IPS-20b (cell line): Measurements from ENCODE around the gene NCCRP1.

Experiments used
- H3K27ac ChIP-seq: one replicate; pipeline ENCODE4 v1.5.1; 2013; ENCODE audit warnings: low read length
- H3K27me3 ChIP-seq: 2 replicates; pipeline ENCODE4 v1.6.1; 2013; ENCODE audit warnings: mild to moderate bottlenecking, low read length, inconsistent platforms; ENCODE audit not compliant: insufficient read depth
- H3K36me3 ChIP-seq: 2 replicates; pipeline ENCODE4 v1.6.1; 2013; ENCODE audit warnings: low read depth, mild to moderate bottlenecking, inconsistent platforms, low read length, moderate library complexity; ENCODE audit not compliant: insufficient read depth
- H3K4me1 ChIP-seq: 2 replicates; pipeline ENCODE4 v1.6.1; 2013; ENCODE audit warnings: mild to moderate bottlenecking, control low read depth, inconsistent platforms, low read length, moderate library complexity; ENCODE audit not compliant: insufficient read depth
- H3K4me3 ChIP-seq: 2 replicates; pipeline ENCODE4 v1.5.1; 2013; ENCODE audit warnings: mild to moderate bottlenecking, low read length, inconsistent platforms
- H3K9ac ChIP-seq: 2 replicates; pipeline ENCODE4 v1.6.1; 2013; ENCODE audit warnings: low read depth, mild to moderate bottlenecking, inconsistent platforms, low read length, moderate library complexity
- H3K9me3 ChIP-seq: 2 replicates; pipeline ENCODE4 v1.6.1; 2013; ENCODE audit warnings: mild to moderate bottlenecking, low read depth, low read length, inconsistent platforms; ENCODE audit not compliant: insufficient read depth

NCCRP1 gene

DNA sequence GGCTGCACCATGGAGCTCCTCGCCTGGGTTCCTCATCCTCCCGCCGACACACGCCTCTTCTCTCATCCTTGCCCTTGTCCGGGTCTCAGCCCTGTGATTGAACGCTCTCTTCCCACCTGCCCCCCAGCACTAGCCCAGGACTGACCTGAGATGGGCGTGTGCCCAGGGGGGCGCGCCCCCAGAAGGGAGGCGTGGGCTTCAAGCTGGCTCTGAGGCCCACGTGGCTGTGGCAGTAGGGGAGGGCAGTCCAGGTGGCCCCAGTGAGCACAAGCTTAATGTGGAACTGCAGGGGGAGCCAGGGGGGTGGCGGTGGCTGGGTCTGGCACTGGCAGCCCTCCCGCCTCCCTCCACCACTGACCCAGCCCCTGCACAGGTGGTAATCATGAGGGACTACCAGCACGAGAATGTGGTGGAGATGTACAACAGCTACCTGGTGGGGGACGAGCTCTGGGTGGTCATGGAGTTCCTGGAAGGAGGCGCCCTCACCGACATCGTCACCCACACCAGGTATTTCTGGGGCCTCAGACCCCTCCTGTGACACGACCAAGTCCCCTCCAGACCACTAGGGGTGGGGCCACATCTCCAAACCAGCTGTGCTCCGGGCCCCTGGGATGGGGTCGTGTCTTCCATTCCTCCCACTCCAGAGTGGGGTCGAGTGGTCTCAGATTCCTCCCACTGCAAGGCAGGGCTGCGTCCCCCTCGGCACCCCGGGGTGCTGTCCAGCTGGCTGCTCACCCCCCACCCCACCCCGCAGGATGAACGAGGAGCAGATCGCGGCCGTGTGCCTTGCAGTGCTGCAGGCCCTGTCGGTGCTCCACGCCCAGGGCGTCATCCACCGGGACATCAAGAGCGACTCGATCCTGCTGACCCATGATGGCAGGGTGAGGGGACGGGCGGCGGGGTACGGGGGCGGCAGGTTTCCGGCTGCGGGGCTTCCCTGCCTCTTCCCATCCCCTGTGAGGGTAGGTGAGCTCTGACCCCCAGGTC lies 21.9 kb upstream of the NCCRP1 start:
- Histone ChIP-seq H3K9me3 (no peaks in the 10 kb centered on the region), H3K36me3 (peaks cover 43% of the 10 kb centered on the region), H3K9ac (no peak overlapping the region), H3K27ac (no peak overlapping the region), H3K4me1 (no peaks in the 10 kb centered on the region), H3K4me3 (no peak overlapping the region), H3K27me3 (no peaks in the 10 kb centered on the region)

DNA sequence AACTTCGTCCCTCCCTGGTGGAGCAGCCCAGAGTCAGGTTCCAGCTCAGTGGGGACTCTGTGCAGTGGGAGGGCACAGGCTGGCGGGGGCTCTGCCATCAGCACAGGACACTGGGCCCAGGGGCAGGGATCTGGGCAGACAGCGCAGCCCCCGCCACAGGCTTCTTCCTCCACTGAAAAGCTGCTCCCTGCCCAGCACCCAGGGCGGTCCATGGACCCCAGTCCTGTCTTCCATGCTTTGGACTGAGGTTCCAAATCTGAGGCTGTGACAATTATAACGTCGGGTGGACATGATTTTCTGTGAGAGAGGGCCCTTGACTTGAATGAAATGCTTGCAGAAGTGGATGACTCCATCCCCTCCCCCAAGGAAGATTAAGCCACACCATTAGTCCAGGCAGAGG lies 21.2 kb upstream of the NCCRP1 start:
- H3K9me3 ChIP-seq: no peaks in the 10 kb centered on the region
- H3K4me1 ChIP-seq: no peaks in the 10 kb centered on the region
- no peak overlapping the region for H3K9ac ChIP-seq
- H3K27ac ChIP-seq: no peak overlapping the region
- no peaks in the 10 kb centered on the region for H3K27me3 ChIP-seq
- no peak overlapping the region for H3K4me3 ChIP-seq
- peaks cover 40% of the 10 kb centered on the region for H3K36me3 ChIP-seq

DNA sequence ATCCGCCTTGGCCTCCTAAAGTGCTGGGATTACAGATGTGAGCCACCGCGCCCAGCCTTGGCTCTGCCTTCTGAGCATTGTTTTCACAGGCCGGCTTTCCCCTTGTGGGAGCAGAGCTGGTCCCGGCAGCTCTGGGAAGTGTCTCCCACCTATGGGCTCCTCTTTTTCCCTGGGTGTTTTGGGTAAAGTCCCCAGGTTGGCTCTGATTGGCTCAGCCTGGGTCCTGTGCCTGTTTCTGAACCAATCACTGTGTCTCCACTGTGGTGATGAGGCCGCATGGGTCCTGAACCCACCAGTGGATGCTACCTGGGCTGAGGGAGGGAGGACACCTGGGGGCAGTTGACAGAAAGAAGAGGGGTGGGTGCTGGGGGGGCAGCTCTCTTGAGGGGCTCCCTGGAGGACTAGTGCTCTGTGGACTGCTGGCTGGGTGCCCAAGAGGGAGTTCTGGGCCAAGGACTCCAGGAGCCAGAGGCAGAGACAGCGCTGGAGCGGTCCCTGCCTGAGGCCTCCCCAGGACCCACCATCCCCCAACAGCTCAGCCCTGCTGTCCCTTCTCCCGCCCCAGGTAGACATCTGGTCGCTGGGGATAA lies 19.6 kb upstream of the NCCRP1 start:
- Histone ChIP-seq H3K4me3 (no peak overlapping the region), H3K36me3 (peaks cover 32% of the 10 kb centered on the region), H3K9ac (no peak overlapping the region), H3K27me3 (no peaks in the 10 kb centered on the region), H3K4me1 (no peaks in the 10 kb centered on the region), H3K9me3 (no peaks in the 10 kb centered on the region), H3K27ac (no peak overlapping the region)

DNA sequence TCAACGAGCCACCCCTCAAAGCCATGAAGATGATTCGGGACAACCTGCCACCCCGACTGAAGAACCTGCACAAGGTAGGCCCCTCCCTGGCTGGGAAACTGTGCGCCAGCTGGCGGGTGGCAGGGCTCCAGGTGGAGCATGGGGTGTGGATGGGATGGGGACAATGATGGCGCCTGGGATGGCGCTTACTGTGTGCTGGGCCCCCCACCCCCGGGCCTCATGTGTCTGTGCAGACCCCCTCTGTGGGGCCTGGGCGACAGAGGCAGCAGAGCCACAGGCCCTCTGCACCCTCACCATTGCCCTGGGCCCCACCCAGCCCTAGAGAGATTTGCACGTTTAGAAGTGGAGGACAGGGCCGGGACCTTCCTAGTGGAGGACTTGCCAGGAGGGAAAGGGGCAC lies 19.0 kb upstream of the NCCRP1 start:
- no peaks in the 10 kb centered on the region for H3K27me3 ChIP-seq
- peaks cover 32% of the 10 kb centered on the region for H3K36me3 ChIP-seq
- H3K27ac ChIP-seq: no peak overlapping the region
- H3K9ac ChIP-seq: no peak overlapping the region
- H3K4me3 ChIP-seq: no peak overlapping the region
- H3K9me3 ChIP-seq: no peaks in the 10 kb centered on the region
- no peaks in the 10 kb centered on the region for H3K4me1 ChIP-seq

DNA sequence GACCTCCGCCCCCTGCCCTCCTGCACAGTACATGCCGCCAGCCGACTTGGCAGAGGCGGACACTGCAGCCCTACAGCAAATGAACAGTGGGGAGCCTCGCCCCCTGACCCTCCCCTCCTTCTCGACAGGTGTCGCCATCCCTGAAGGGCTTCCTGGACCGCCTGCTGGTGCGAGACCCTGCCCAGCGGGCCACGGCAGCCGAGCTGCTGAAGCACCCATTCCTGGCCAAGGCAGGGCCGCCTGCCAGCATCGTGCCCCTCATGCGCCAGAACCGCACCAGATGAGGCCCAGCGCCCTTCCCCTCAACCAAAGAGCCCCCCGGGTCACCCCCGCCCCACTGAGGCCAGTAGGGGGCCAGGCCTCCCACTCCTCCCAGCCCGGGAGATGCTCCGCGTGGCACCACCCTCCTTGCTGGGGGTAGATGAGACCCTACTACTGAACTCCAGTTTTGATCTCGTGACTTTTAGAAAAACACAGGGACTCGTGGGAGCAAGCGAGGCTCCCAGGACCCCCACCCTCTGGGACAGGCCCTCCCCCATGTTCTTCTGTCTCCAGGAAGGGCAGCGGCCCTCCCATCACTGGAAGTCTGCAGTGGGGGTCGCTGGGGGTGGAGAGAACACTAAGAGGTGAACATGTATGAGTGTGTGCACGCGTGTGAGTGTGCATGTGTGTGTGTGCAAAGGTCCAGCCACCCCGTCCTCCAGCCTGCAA lies 18.3 kb upstream of the NCCRP1 start:
- H3K36me3 ChIP-seq: peaks cover 32% of the 10 kb centered on the region
- H3K9ac ChIP-seq: no peak overlapping the region
- no peaks in the 10 kb centered on the region for H3K9me3 ChIP-seq

DNA sequence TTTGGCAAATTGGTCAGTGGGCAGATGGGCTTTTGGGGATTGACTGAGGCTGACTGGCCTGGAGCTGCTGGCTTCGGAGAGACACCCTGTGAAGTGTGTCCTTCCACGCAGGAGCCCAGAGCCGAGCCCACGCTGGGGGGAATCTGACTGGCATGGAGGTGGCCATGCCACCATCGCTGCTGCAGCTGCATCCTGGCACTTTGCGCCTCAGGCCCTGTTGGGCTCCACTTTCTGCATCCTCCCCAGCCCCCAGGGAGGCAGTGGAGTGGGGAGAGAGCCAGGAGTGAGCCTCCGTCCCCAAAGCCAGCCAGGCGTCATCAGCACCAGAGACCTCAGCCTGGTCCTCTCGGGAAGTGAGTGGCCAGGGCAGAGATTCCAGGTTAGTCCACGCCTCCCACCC lies 17.0 kb upstream of the NCCRP1 start:
- H3K27ac ChIP-seq: no peak overlapping the region
- no peaks in the 10 kb centered on the region for H3K9me3 ChIP-seq
- no peaks in the 10 kb centered on the region for H3K27me3 ChIP-seq
- peaks cover 32% of the 10 kb centered on the region for H3K36me3 ChIP-seq
- H3K4me3 ChIP-seq: no peak overlapping the region
- H3K9ac ChIP-seq: no peak overlapping the region
- H3K4me1 ChIP-seq: no peaks in the 10 kb centered on the region

More for the DNA sequence above, 18.3 kb upstream of the NCCRP1 start:
- Histone ChIP-seq H3K27ac (no peak overlapping the region), H3K4me1 (no peaks in the 10 kb centered on the region), H3K27me3 (no peaks in the 10 kb centered on the region), H3K4me3 (no peak overlapping the region)

DNA sequence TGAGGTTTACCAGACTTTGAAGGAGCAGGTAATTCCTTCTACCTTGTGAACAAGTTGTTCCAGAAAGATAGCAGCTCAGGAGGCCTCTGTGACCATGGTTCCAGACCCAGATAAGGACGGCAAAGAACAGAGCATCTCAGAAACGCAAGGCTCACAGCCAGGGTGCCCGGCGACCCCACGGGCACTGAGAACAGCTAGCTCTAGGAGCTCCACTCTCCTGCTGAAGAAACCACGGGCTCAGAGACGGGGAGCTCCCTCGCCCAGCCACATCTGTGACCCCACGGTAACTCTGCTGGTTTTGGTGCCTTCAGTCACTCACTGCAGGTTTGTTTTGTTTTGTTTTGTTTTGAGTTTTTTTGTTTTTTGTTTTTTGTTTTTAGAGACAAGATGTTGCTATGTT lies 16.0 kb upstream of the NCCRP1 start:
- Histone ChIP-seq H3K27ac (no peak overlapping the region), H3K27me3 (no peaks in the 10 kb centered on the region), H3K36me3 (peaks cover 29% of the 10 kb centered on the region), H3K9ac (no peak overlapping the region), H3K4me3 (no peak overlapping the region), H3K4me1 (no peaks in the 10 kb centered on the region), H3K9me3 (no peaks in the 10 kb centered on the region)

DNA sequence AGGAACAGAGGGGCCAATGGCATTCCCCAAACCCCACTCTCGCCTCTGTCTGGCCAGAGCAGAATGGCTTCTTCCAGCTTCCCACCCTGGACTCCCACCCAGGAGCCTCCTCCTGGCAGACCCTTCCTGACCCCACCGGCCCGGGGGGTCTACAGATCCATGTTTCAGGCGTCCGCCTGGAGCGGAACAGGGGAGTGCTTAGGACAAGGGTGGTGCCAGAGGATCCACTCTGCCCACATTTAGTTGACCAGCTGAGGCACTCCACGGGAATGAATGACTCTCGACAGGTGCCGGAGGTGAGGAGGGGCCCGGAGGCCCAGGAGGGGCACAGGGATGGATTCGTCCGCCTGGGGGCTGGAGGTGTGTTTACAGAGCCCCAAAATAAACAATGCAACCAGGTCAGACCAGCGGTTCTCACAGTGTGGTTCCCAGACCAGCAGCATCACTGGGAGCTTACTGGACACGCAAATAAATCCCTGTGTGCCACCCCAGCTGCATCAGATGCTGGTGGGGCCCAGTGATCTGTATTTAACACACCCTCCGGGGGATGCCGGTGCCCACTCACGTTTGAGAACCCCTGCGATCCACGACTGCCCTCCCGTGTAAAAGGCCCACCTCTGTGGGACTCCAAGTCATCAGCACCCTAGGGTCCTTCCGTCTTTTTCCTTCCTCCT lies 15.1 kb upstream of the NCCRP1 start:
- H3K36me3 ChIP-seq: peaks cover 20% of the 10 kb centered on the region
- no peaks in the 10 kb centered on the region for H3K27me3 ChIP-seq
- no peak overlapping the region for H3K9ac ChIP-seq
- no peaks in the 10 kb centered on the region for H3K4me1 ChIP-seq
- H3K9me3 ChIP-seq: no peaks in the 10 kb centered on the region
- no peak overlapping the region for H3K27ac ChIP-seq
- no peak overlapping the region for H3K4me3 ChIP-seq

DNA sequence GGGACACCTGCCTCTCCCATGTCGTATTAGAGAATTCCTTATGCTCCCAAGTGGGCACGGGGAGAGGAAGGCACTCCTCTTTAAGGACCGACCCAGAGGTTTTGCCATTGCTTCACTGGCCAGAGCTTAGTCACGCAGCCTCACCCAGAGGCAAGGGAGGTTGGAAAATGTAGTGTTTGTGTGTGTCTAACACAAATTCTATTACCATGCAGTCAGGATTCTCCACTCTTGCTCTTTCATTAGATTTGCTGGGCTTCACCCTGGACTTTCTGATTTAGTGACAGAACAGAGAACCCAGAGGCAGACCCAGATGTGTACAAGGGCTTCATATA lies 14.6 kb upstream of the NCCRP1 start:
- H3K9me3 ChIP-seq: no peaks in the 10 kb centered on the region
- H3K4me1 ChIP-seq: no peaks in the 10 kb centered on the region
- no peak overlapping the region for H3K4me3 ChIP-seq
- H3K9ac ChIP-seq: no peak overlapping the region
- peaks cover 15% of the 10 kb centered on the region; the same call in 1 of the 2 replicates for H3K36me3 ChIP-seq
- H3K27me3 ChIP-seq: no peaks in the 10 kb centered on the region
- H3K27ac ChIP-seq: no peak overlapping the region

DNA sequence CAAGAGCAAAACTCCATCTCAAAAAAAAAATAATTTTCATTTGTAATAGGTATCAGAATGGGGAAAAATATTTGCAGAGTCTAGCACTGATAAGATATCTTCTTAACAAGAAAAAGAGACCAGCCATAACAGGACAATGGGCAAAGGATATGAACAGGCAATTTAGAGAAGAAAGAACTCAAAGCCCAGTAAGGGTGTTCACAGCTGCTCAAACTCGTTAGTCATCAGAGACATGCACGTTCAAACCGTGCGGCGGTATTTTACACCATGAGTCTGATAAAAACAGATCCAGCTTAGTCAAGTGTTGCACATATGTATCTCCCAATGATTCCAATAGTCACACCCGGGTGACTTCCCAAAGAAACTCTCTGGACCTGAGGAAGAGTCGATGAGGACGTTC lies 13.7 kb upstream of the NCCRP1 start:
- no peak overlapping the region for H3K9ac ChIP-seq
- H3K4me1 ChIP-seq: no peaks in the 10 kb centered on the region

DNA sequence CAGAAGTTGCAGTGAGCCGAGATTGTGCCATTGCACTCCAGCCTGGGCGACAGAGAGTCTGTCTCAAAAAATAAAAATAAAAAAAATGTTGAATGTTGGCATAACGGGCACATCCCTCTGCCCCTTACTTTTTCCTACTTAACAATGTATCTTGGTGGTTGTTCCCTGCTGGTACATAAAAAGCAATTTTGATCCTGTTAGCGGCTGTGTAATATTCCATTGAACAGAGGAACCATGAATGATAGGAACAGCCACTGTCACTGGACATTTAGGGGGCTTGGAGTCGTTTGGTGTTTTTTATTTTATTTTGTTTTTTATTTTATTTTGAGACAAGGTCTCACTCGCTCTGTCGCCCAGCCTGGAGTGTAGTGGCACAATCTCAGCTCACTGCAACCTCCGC lies 10.4 kb upstream of the NCCRP1 start:
- Histone ChIP-seq H3K9me3 (no peaks in the 10 kb centered on the region), H3K27ac (no peak overlapping the region), H3K4me3 (no peak overlapping the region), H3K27me3 (no peaks in the 10 kb centered on the region), H3K4me1 (no peaks in the 10 kb centered on the region), H3K36me3 (no peaks in the 10 kb centered on the region), H3K9ac (no peak overlapping the region)

More for the DNA sequence above, 13.7 kb upstream of the NCCRP1 start:
- no peaks in the 10 kb centered on the region for H3K27me3 ChIP-seq
- H3K36me3 ChIP-seq: peaks cover 8% of the 10 kb centered on the region; the same call in 1 of the 2 replicates
- H3K27ac ChIP-seq: no peak overlapping the region
- H3K4me3 ChIP-seq: no peak overlapping the region
- no peaks in the 10 kb centered on the region for H3K9me3 ChIP-seq
